UCSD-AML1 (cell line): Measurements from ENCODE around the gene PAK6.

Experiments used
- DNase-seq: peaks from one replicate; lab custom pipeline; 2025; ENCODE audit not compliant: unreplicated experiment; lab: John Stamatoyannopoulos, UW

Gene PAK6

DNA sequence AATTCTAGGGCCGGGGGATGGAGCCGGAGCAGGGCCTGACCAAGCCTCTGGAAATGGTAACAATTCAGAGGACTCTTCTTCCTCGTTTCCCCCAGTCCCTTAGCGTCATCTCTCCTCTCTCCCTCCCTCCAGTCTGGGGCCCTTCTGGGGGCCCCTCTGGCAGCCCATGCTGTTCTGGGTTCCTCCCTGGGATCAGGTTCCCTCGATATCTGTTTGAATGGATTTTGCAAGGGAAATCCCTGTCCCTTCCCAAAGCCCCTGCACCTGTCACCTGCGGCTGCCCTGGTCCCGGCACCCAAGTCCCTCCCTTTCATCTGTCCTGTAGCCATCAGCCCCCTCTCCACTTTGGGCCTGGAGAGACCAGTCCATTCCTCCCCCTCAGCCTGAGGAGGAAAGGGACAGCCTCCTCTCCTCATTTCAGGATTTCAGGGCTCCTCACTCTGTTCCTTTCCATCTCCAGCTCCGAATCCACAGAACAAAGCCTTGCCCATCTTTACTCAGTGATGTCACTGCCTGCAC lies 70.5 kb downstream of the PAK6 start:
- no peak for DNase-seq

DNA sequence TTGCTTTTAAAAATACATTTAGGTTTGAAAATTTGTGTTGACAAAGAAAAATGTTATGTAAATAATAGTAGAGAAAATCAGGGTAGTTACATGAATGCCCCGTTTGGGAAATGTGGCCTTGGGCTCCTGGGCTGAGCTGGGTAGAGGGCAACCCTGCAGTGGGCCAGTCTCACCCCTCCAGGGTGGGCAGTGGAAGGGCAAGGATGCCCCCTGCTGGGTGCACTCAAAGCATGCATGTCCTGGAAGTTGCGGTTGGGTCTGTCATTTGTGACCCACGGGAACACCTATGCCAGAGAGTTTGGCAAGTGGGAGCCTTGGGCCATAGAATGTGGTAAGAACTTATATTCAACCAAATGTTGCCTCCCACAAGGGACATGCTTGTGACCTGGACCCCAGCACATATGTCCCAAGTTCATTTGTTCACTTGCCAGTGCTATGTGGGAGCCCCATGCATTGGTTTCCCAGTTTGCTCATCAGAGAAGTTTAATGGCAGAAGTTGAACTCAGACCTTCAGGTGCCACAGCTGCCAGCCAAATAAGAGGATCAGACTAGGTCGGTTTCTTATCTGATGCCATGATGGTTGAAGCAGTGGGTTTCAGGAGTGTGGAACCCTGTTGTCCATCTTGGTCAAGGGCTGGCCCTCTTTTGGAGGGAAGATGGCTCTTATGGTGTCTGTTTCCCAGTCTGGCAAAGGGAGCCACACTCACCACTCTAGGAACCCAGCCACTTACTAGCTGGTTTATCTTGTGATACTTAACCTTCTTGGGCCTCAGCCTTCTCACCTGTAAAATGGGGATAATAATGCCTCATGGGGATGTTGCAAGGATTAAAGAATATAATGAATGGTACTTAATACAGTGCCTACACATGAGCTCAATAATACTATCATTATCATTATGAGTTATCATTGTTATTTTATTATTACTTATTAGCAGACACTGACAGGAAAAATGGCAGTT lies 71.4 kb downstream of the PAK6 start:
- DNase-seq: peak; percentile 81

DNA sequence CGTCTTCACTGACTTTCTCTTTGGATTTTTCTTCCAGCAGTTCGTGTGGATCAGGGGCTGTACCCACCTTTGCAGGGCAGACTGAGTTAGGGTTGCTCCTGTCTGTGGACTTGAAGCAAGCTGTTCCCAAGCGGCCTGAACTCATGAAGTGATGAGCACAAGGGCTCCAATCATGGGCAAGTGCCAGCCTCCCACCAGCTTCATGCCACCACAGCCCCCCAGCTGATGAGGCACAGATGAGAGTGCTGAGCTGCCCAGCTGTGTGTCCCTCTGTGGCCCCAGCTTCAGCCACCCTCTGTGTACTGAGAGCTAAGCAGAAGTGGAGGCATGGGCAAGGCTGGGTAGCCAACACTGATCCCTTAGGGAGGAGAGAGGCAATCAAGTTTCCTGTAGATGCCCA lies 72.1 kb downstream of the PAK6 start:
- DNase-seq: no peak

DNA sequence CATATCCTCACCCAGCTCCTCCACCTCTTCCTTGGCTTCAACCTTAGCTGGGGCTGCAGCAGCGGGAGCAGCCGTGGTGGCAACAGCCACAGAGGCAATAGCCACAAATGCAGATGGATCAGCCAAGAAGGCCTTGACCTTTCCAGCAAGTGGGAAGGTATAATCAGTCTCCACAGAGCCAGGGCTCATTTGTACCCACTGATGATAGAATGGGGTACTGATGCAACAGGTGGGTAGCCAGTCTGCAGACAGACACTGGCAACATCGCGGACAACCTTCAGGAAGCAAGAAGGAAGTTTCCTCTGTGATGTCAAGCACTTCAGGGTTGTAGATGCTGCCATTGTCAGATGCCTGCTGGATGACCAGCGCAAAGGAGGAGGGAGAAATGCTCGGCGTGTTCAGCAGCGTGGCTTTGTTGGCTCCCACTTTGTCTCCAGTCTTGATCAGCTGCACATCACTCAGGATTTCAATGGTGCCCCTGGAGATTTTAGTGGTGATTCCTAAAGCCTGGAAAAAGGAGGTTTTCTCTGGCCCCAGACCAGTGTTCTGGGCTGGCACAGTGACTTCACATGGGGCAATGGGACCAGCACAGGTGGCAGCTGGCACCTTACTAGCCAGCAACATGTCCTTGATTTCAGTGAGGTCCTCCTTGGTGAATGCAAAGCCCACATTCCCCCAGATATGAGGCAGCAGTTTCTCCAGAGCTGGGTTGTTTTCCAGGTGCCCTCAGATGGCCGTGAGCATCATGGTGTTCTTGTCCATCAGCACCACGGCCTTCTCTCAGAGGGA lies 73.7 kb downstream of the PAK6 start:
- DNase-seq: no peak

DNA sequence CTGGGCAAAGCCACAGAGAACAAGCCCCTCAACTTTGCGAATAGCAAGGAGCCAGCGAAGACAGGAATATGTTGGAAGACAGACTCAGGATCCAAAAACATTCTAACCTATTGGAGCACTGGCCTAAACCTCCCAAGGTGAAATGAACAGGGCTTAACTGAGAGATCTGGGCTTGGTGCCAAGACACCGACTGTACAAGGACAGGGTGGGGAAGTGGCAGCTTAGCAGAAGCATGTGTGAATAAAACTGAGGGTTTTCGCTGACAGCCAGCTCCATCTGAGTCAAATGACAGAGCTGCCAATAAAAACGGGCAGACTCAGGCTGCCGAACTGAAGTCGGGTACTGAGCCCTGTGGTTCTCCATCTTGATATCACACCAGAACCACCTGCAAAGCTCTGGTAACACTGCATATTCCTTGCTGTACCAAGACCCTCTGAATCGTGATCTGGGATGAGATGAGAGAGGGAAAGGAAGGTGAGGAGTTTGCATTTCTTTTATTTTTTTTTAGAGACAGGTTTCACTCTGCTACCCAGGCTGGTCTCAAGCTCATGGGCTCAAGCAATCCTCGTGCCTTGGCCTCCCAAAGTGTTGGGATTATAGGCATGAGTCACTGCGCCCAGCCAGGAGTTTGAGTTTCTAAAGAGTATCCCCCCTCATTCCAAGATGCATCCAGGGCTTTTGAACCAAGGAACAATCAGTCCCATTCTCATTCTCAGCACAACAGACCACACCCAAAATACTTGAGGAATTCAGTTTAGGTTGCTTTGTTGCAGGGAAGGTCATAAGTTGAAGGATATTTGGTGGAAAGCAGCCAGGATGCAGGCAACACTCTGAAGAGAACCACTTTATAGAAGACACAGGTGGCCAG lies 74.9 kb downstream of the PAK6 start:
- peak; percentile 55 for DNase-seq

DNA sequence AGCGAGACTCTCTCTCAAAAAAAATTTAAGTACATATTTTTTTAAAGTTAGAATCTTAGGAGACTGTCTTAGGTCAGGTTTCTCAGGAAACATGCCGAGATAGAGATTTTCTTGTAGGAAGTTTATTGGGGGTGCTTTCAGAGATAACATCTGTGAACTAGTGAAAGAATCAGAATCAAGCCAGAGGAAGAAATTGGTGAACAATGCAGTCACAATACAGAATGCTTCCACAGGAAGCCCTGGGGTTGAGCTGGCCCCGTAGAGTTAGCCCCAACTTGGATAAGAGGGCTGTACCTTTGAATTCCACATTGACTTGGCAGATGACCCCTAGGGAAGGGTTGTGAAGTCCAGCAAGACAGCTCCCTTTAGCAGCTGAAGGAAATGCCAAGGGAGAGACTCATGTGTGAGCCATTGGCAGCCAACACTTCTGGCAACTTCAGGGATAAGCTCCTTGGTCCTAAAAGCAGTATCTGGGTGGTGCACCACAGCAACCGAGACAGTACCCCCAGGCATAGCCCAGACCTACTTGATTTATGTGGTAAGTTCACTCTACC lies 75.9 kb downstream of the PAK6 start:
- no peak for DNase-seq

DNA sequence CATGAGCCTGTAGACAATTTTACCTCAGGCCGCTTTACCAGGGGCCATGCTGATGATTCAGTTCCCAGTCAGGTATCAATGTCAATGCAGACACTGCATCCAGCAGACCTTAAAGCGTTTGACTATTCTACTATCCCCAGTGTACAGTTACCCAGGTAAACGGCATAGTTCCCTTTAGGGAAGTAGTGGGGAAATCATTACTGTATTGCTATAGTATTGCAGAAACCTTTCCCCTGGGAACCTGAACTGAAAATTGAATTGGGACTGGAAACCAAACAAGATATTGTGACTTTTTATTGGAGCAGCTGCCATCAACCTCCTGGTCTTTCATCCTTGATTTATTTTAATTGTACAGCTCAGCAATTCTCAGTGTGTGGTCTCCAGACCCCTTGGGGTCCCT lies 78.1 kb downstream of the PAK6 start:
- no peak for DNase-seq

DNA sequence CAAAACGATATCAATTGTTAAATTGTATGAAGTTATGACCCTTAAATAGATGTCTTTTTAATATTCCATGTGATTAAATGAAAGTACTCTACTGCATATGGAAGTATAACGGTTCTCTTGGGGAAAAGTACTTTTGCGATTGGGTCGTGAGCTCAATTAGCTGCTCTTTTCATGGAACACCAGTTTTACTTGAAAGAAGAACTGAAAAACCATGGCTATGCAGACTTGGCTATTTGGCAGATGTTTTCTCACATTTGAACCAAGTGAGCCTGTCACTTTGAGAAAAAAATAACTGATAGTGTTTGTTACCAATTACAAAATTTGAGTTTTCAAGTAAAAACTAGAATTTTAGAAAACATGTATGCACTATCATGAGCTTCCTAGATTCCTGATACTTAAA lies 78.7 kb downstream of the PAK6 start:
- DNase-seq: no peak

DNA sequence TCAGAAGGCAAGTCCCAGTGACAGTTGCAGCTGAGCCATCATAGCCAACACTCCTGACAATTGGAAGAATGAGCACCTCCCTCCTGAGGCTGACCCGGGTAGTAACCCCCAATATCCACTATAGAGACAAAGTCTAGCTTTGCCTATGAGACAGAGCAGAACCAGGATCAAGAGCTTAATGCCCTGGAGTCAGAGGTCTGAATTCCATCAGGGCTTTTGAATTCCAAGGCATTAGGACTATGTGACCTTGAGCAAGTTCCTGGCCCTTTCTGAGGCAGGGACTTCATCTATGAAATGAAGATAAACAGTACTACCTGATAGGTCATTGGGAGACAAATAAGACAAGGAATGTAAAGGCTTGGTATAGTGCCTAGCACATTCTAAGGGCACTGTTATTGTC lies 81.5 kb downstream of the PAK6 start:
- no peak for DNase-seq

DNA sequence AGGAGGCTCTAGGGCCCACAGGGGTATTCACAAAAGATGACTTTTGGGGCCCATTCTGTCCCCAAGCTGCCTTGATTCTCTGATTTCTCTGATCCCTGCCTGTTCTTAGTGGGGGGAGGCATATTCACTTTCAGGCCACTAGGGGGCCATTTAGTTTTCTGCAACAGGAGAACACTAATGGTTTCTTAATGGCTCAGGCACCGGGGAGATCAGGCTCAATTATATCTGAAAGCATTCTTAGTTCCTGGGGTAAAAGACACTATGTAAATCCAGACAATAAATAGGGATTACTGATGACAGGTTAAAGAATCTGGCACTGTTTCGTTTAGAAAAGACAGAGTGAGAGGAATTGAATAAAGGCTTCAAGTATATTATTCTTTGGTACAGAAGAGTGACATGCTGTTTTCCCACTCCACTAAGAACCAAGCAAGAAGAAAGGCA lies 82.1 kb downstream of the PAK6 start:
- DNase-seq: no peak

DNA sequence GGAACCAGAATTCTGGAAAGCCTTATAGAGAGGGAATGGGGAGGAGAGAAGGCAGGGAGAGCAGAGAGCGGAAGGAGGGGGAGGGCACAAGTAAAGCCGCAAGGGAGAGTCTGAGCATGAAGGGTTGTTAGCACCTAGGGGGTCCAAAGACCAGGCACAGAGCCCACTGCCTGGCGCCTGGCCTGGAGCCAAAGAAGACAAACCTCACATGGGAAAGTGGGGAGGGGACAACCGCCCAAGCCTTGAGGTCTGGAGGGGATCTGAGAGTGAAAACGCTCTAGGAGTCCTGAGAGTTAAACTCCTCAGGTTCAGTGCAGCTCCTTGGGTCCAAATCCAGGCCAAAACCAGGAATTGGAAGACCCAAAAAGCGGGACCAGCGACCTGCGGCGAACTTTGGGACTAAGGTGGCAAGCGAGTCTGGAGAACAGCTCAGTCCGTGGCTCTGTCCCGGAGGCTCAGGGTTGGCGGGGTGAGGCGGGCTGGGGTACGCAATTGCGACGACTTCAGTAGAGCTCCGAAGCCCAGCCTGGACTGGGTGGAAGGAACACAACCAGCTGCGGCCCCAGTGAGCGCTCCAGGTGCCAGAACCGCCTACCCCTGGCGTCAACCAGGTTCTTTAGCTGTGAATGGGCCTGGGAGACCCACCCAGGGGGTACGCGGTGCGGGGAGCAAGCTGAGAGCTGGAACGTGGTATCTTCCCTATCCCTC lies 83.8 kb downstream of the PAK6 start:
- no peak for DNase-seq

DNA sequence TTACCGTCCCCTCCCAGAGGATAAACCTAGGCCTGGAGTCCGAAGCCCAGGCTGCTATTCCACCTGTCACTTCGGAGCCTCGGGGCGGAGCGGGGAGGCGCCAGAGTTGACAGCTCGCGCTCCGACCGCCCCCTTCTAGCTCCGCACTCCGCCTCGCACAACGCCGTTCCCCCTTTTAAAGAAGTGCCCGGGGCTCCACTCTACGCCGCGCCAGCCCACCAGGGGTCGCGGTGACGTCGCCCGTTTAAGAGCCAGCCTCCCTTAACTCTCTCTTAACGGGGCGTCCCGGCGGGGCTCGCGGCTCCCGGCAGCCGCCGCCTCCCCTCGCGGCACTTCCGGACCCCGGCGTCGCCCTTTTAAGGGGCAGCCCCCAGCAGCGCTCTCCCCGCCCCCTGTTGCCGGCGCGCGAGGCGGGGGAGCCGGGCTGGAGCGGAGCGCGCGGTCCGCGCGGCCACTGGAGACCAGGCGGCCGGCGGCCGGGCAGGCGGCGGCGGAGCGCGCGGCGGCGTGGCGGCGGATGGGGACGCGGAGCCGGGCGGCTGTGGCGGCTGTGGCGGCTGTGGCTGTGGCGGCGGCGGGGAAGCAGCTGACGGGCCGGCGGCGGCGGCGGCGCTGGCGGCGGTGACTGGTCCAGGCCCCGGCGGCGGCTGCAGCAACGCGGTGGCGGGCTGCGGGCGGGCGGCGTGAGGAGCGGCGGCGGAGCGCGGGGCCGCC lies 84.5 kb downstream of the PAK6 start, which contains the start of gene INAFM2:
Gene INAFM2 (plus strand): TSS at position 454 of the 714 bp plus-strand sequence. CDS start 364 bp downstream, outside the sequence.
- peak; percentile 98 for DNase-seq

DNA sequence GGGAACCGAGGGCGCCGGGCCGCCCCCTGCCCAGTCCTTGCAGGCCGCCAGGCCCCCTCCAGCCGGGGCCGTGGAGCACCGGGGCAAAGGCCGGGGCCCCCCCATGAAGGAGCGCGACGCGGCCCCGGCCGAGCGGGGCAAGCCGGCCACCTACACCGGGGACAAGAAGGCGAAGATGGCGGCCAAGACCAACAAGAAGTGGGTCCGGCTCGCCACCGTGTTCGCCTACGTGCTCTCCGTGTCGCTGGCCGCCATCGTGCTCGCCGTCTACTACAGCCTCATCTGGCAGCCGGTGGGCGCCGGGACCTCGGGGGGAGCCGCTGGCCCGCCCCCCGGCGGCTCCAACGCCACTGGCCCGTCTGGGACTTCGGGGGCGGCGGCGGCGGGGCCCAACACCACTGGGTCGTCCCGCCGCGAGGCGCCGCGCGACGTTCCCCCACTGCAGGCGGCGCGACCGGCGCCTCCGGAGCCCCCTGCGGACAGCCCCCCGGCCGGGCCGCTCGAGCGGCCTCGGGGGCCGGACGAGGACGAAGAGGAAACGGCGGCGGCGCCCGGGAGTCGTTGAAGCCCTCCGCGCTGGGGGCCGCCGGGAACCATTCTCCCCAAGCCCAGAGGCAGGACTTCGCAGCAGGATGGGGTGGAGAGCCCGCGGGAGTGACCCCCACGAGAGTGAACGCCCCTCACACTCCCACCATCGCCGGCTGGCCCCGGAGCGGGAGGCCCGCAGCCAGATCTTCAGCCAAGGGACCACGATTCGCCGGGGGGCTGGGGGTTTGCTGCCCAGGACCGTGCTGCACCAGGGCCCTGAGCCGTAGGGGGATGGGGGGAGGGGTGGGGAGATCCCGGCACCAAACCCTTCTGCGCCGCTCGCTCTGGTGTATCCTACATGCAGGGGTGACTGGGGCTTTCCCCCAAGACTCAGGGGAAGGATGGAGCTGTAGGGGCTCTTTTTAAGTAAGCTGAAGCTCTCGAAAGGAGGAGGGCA lies 85.4 kb downstream of the PAK6 start:
- DNase-seq: no peak

DNA sequence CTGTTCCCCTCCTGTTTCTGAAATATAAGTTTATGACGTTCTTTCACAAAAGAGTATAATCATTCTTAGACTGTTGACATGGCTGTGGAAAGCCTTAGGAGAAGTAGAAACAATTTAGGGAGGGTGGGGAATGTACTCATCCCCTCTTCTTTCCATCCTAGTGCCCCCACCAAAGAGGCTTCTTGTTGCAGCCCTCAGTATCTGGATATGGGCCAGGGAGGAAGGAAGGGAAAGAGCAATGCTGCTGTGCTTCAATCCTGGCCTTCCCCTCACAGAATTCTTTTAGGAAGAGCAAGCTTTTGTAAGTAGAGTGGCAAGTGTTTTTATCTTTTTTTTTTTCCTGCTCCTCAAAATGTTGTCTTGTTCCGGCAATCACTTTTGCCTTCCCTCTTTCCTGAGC lies 86.3 kb downstream of the PAK6 start:
- no peak for DNase-seq

DNA sequence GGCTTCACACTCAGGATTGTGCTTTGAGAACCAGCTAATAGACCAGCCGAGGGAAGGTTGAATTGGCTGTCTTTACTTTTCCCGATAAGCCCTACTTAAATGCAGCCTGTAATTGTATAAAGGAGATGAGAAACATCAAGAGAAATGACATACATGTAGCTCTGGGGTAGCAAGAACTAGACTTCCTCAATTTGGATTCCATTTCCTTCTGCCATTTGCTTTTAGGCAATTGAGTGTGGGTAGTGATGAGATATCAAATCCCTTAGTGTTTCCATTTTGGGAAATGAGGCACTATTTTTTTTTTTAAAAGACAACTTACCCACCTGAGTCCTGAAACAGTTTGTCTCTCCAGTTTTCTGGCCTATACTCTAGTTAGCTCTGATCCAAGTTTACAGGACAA lies 86.8 kb downstream of the PAK6 start:
- no peak for DNase-seq
